SK-N-SH (cell line): Measurements from ENCODE around the gene NFILZ. TPM values are rescaled to one million over a fixed set of nuclear protein-coding genes. Genes with fewer than 3 reads are reported as not detected.
A peak's percentile ranks its signal among the peaks of the same experiment; 100 is the strongest.
"Not testable (repeated sequence)": the region's sequence is repeated elsewhere in the genome, so short reads cannot be mapped to it uniquely, and the experiment has no call there.

Experiments used
- CTCF ChIA-PET: fragments of 300-600, 350-600 bp; formaldehyde crosslinking; extraction: SDS; loops from one replicate; lab custom pipeline; 2021; lab: Yijun Ruan, JAX
- POLR2A ChIA-PET: fragments of 350-600 bp; sonication (Branson Sonifier 250); formaldehyde crosslinking; extraction: SDS; loops from one replicate; lab custom pipeline; 2020; ENCODE audit warnings: antibody characterized with exemption, inconsistent platforms; lab: Yijun Ruan, JAX
- DNase-seq: peaks from one replicate; pipeline ENCODE4 v3.0.0; 2012
- H2AFZ ChIP-seq: fragments of 200-600 bp; sonication (generic); 2 replicates; pipeline ENCODE4 v1.8.1; 2016; ENCODE audit warnings: antibody characterized with exemption, mild to moderate bottlenecking, low read depth
- H3F3A ChIP-seq: fragments of 200-600 bp; sonication (generic); replicated peaks from 2 replicates; pipeline ENCODE3; 2016; ENCODE audit warnings: antibody characterized with exemption, mild to moderate bottlenecking; ENCODE audit not compliant: insufficient read depth
- H3K27ac ChIP-seq, 2 experiments: fragments of 200-500 bp in 1 of 2; fragments of 200-600 bp in 1 of 2; sonication (Bioruptor generic) in 1 of 2; sonication (generic), shearing (Covaris generic) in 1 of 2; 2 replicates each; pipeline versions ENCODE4 v1.5.1 to v1.6.1; 2014 to 2016; ENCODE audit warnings: low read depth in 2 of 2, inconsistent platforms in 1 of 2, low read length in 1 of 2, mild to moderate bottlenecking in 1 of 2, mixed read lengths in 1 of 2
- H3K27me3 ChIP-seq: fragments of 200-600 bp; sonication (generic), shearing (Covaris generic); 2 replicates; pipeline ENCODE4 v1.6.1; 2016; ENCODE audit warnings: mixed run types; ENCODE audit not compliant: insufficient read depth
- H3K36me3 ChIP-seq, 2 experiments: fragments of 200-500 bp in 1 of 2; fragments of 200-600 bp in 1 of 2; sonication (Bioruptor generic) in 1 of 2; sonication (generic) in 1 of 2; replicated peaks in 1 of 2; 2 replicates each; pipeline versions ENCODE3 to v1.5.1; 2014 to 2016; ENCODE audit warnings: low read length in 1 of 2, mild to moderate bottlenecking in 1 of 2; ENCODE audit not compliant: insufficient read depth in 2 of 2, control insufficient read depth in 1 of 2
- H3K4me1 ChIP-seq, 2 experiments: fragments of 200-500 bp in 1 of 2; fragments of 200-600 bp in 1 of 2; sonication (Bioruptor generic) in 1 of 2; sonication (generic), shearing (Covaris generic) in 1 of 2; 2 replicates each; pipeline versions ENCODE4 v1.5.1 to v1.6.1; 2014 to 2016; ENCODE audit warnings: low read depth in 1 of 2, low read length in 1 of 2, mixed run types in 1 of 2; ENCODE audit not compliant: insufficient read depth in 2 of 2, control insufficient read depth in 1 of 2
- H3K4me2 ChIP-seq: fragments of 200-600 bp; sonication (generic), shearing (Covaris generic); 2 replicates; pipeline ENCODE4 v1.6.1; 2017; ENCODE audit warnings: mixed run types
- H3K4me3 ChIP-seq, 2 experiments: fragments of 200-500 bp in 1 of 2; fragments of 200-600 bp in 1 of 2; sonication (Bioruptor generic) in 1 of 2; sonication (generic), shearing (Covaris generic) in 1 of 2; 2 replicates each; pipeline versions ENCODE4 v1.5.1 to v1.8.1; 2014 to 2016; ENCODE audit warnings: low read depth in 2 of 2, inconsistent platforms in 1 of 2, low read length in 1 of 2, mild to moderate bottlenecking in 1 of 2, mixed read lengths in 1 of 2, moderate library complexity in 1 of 2
- H3K79me2 ChIP-seq: fragments of 200-600 bp; sonication (generic); 2 replicates; pipeline ENCODE4 v1.8.1; 2017; ENCODE audit warnings: mild to moderate bottlenecking; ENCODE audit not compliant: insufficient read depth
- H3K9ac ChIP-seq: fragments of 200-600 bp; sonication (generic); 2 replicates; pipeline ENCODE4 v1.6.1; 2017; ENCODE audit warnings: mixed run types
- H3K9me2 ChIP-seq: fragments of 200-600 bp; sonication (generic); 2 replicates; pipeline ENCODE4 v1.6.1; 2017; ENCODE audit warnings: mixed run types
- H3K9me3 ChIP-seq: fragments of 200-600 bp; sonication (generic); 2 replicates; pipeline ENCODE4 v1.6.1; 2017; ENCODE audit warnings: mixed run types, mild to moderate bottlenecking, moderate library complexity
- H4K20me1 ChIP-seq: fragments of 200-600 bp; sonication (generic); 2 replicates; pipeline ENCODE4 v1.6.1; 2017; ENCODE audit warnings: mild to moderate bottlenecking, mixed run types; ENCODE audit not compliant: insufficient read depth
- EP300 ChIP-seq, 2 experiments: IDR thresholded peaks; 2 replicates each; pipeline versions ENCODE4 v1.4.0 to v1.6.1; 2012; ENCODE audit warnings: borderline replicate concordance in 1 of 2, low read depth in 1 of 2, low read length in 1 of 2
- FOSL2 ChIP-seq: IDR thresholded peaks from 2 replicates; pipeline ENCODE4 v1.4.0; 2012; ENCODE audit warnings: low read depth, mild to moderate bottlenecking, moderate library complexity, borderline replicate concordance
- FOXJ3 ChIP-seq: sonication (generic); formaldehyde crosslinking; IDR thresholded peaks from 2 replicates; pipeline ENCODE4 v1.5.1; 2020; ENCODE audit warnings: mild to moderate bottlenecking, missing genetic modification reagents
- IRF3 ChIP-seq: fragments of 150-350 bp; IDR thresholded peaks from 2 replicates; pipeline ENCODE4 v1.6.1; 2016; ENCODE audit warnings: mild to moderate bottlenecking, low read depth, low read length
- JUND ChIP-seq: IDR thresholded peaks from 2 replicates; pipeline ENCODE4 v1.4.0; 2012
- MAX ChIP-seq: IDR thresholded peaks from 2 replicates; pipeline ENCODE4 v1.4.0; 2012; ENCODE audit warnings: low read depth
- MEF2A ChIP-seq: IDR thresholded peaks from 2 replicates; pipeline ENCODE4 v1.4.0; 2012; ENCODE audit warnings: low read depth, borderline replicate concordance
- NFIC ChIP-seq: IDR thresholded peaks from 2 replicates; pipeline ENCODE4 v1.4.0; 2012; ENCODE audit warnings: borderline replicate concordance
- POLR2AphosphoS5 ChIP-seq: IDR thresholded peaks from 2 replicates; pipeline ENCODE4 v1.6.1; 2012; ENCODE audit warnings: low read depth, low read length
- TCF12 ChIP-seq: IDR thresholded peaks from 2 replicates; pipeline ENCODE4 v1.4.0; 2012
- TEAD4 ChIP-seq: IDR thresholded peaks from 2 replicates; pipeline ENCODE4 v1.4.0; 2012; ENCODE audit warnings: mild to moderate bottlenecking, borderline replicate concordance; ENCODE audit not compliant: insufficient read depth
- USF1 ChIP-seq: IDR thresholded peaks from 2 replicates; pipeline ENCODE4 v1.4.0; 2012; ENCODE audit warnings: low read depth, borderline replicate concordance
- ZBTB33 ChIP-seq: IDR thresholded peaks from 2 replicates; pipeline ENCODE4 v1.4.0; 2012; ENCODE audit warnings: low read depth, borderline replicate concordance
- whole genome bisulfite sequencing: methylation state at CpG from one replicate; pipeline ENCODE4 v1.1.6; 2017; ENCODE audit warnings: low lambda C conversion rate; 5-methylcytosine and 5-hydroxymethylcytosine counted together
- polyA plus RNA-seq, 3 experiments: library from polyadenylated mRNA; depleted of rRNA; stranded (reverse); fragments of >200 nt; gene quantifications; 2 replicates each; pipeline ENCODE4 v1.2.3, GENCODE V29; 2012

Gene NFILZ
- polyA plus RNA-seq, 1 of the 3 experiments (the other 2 are of a cell fraction) = not detected

- CTCF ChIA-PET = interaction anchor here (1.3 kb wide), 1 partner anchor 58 kb away, joined by 6 read pairs; no protein-coding TSS in a partner anchor
- H3K27ac ChIP-seq, H3K9me3 ChIP-seq, DNase-seq, POLR2A ChIA-PET, H2AFZ ChIP-seq, H3K9me2 ChIP-seq, H3K79me2 ChIP-seq, H3F3A ChIP-seq, H3K4me2 ChIP-seq, H3K36me3 ChIP-seq, H3K27me3 ChIP-seq, H3K9ac ChIP-seq, H4K20me1 ChIP-seq, H3K4me3 ChIP-seq, H3K4me1 ChIP-seq: not testable (repeated sequence)
- TF ChIP-seq FOSL2 (peak; percentile 14; the same call in 1 of the 2 replicates), JUND (peak; percentile 18; the same call in 1 of the 2 replicates)
- WGBS = 2% methylated on average over 4 of the region's 4 CpGs
Measured at GRCh38 chr19:8637070-8637469, 6.6 kb downstream of the NFILZ start.

- no peak overlapping the region for H3K27ac ChIP-seq
- POLR2A ChIA-PET = no interaction called here
- no peak overlapping the region for H3K9ac ChIP-seq
- no peaks in the 10 kb centered on the region for H3K79me2 ChIP-seq
- H3K36me3 ChIP-seq = no peaks in the 10 kb centered on the region
- TF ChIP-seq USF1 = no peak
- TF ChIP-seq NFIC = peak; percentile 52; the same call in 1 of the 2 replicates
- no peak for TF ChIP-seq POLR2AphosphoS5
- TF ChIP-seq FOSL2 = peak; percentile 31; the same call in 1 of the 2 replicates
- TF ChIP-seq TEAD4 = no peak
- no peak for TF ChIP-seq EP300 (IDR thresholded peaks at IDR 0.05; ENCODE audit: borderline replicate concordance in 1 of 2, low read depth in 1 of 2, low read length in 1 of 2)
- TF ChIP-seq, all 33 proteins: peak for 2
- no peak for DNase-seq
- CTCF ChIA-PET = no interaction called here
- peak overlapping the region; percentile 46; the same call in 1 of the 2 replicates for H3K4me2 ChIP-seq
- H3K9me3 ChIP-seq = no peaks in the 10 kb centered on the region
- WGBS = 26% methylated on average over 18 of the region's 21 CpGs
- no peak overlapping the region for H2AFZ ChIP-seq
- no peaks in the 10 kb centered on the region for H4K20me1 ChIP-seq
- H3K4me1 ChIP-seq = peaks cover 0 to 7% of the 10 kb centered on the region in 2 experiments; a peak in 1 of 4 replicates
- no peak overlapping the region for H3K4me3 ChIP-seq
- H3K27me3 ChIP-seq = no peaks in the 10 kb centered on the region; the same call in 1 of the 2 replicates
- no peaks in the 10 kb centered on the region for H3K9me2 ChIP-seq
- H3F3A ChIP-seq = no peaks in the 10 kb centered on the region
Measured at GRCh38 chr19:8638078-8638619, 7.7 kb downstream of the NFILZ start.

- Histone ChIP-seq H3K4me2 (no peak overlapping the region), H3K9me2 (no peaks in the 10 kb centered on the region), H3F3A (no peaks in the 10 kb centered on the region), H2AFZ (no peak overlapping the region), H3K9me3 (no peaks in the 10 kb centered on the region), H3K4me1 (peaks cover 0 to 7% of the 10 kb centered on the region in 2 experiments; a peak in 1 of 4 replicates), H3K9ac (no peak overlapping the region), H4K20me1 (no peaks in the 10 kb centered on the region), H3K27me3 (peaks cover 8% of the 10 kb centered on the region; the same call in 1 of the 2 replicates), H3K27ac (no peak overlapping the region), H3K36me3 (no peaks in the 10 kb centered on the region), H3K79me2 (no peaks in the 10 kb centered on the region), H3K4me3 (no peak overlapping the region)
- no peak for DNase-seq
- POLR2A ChIA-PET = no interaction called here
- CTCF ChIA-PET = interaction anchor here (8.0 kb wide), 1 partner anchor 60 kb away, joined by 49 read pairs; the partner anchor contains the start of gene MYO1F
- no peak for TF ChIP-seq MAX
- TF ChIP-seq MEF2A = no peak
- TF ChIP-seq IRF3 = no peak
- TF ChIP-seq TCF12 = no peak
- no peak for TF ChIP-seq ZBTB33
- TF ChIP-seq EP300 (IDR thresholded peaks at IDR 0.05; ENCODE audit: borderline replicate concordance in 1 of 2, low read depth in 1 of 2, low read length in 1 of 2) = no peak
- TF ChIP-seq FOXJ3 (CRISPR knock-in tag) = no peak
- TF ChIP-seq, all 33 proteins: peak for 0
- 16% methylated on average over 5 of the region's 8 CpGs for WGBS
Measured at GRCh38 chr19:8639821-8640401, 9.5 kb downstream of the NFILZ start.
